ENCODE measurements around the gene FOSL2.

The FOSL2 gene

DNA sequence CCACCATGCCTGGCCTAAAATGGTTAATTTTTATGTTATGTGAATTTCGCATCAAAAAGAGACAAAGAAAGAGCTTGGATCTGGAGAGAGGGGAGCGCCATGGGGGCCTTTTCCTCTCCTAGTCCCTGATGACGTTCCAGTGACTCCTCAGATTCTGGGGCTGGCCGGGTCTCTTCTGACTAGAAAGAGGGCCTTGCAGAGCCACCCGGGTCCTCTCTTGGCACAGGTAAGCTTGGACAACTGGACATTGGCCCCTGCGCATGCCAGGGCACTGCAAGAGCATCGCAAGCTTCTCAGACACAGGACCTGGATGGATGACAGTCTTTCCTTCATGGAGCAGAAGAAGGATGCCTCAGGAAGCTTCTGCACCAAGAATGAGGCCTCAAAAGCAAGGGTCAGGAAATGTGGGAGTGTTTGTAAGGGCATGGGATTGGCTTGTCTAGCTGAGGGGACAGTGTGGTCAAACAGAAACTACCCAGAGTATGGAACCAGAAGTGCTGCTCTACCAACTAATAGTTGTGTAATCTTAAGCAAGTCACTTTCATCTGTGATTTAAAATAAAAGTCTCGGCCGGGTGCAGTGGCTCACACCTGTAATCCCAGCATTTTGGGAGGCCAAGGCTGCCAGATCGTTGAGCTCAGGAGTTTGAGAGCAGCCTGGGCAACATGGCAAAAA is 35.2 kb downstream of the FOSL2 start:
- in situ Hi-C loops (cut with HindIII; ENCODE audit: low sequenced_read_pairs): loop anchor here (5.0 kb wide), 2 partner anchors 49 to 66 kb away; no protein-coding TSS in a partner anchor

DNA sequence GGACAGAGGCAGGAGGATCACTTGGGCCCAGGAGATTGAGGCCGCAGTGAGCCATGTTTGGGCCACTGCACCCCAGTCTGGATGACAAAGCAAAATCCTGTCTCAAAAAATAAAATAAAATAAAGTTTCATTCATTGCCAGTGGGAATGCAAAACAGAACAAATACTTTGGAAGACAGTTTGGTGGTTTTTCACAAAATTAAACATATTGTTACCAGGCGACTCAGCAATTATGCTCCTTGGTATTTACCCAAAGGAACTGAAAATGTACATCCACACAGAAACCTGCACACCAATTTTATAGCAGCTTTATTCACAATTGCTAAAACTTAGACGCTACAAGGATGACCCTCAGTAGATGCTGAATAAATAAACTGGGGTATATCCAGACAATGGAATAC is 35.8 kb downstream of the FOSL2 start:
- in situ Hi-C loops (cut with HindIII; ENCODE audit: low sequenced_read_pairs): loop anchor here (5.0 kb wide), 2 partner anchors 49 to 66 kb away; no protein-coding TSS in a partner anchor

DNA sequence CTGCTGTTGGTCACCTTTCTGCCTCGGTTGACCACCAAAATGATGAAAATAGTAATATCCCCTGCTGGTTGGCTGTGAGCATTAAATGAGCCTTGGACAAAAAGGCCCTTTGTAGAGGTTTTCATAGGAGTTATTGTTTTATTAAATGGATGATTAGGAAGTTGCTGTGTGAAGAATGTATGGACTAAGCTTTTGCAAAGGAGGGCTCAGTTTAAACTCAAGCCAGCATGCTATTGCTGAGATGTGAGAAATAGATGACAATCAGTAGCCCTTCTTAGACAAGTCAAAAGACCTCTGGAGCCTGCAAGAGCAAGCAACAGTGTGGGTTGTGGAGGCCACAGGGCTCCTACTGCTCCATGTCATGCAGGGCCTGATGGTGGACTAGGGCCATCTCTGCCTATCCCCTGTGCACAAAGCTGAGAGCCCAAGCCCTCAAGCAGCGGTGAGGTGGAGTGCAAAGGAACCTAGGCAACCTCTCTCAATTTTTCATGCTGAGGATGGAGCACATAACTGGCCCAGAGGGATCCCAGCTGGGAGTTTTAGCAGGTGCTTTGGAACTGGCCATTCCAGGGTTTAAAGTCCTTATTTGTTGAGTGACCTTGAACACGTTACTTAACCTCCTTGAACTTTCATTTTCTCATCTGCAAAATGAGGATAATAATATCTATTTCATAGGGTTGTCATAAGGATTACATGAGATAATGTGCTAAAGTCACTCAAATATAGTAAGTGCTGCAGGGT is 37.1 kb downstream of the FOSL2 start:
- in situ Hi-C loops (cut with HindIII; ENCODE audit: low sequenced_read_pairs): loop anchor here (5.0 kb wide), 2 partner anchors 47 to 68 kb away; no protein-coding TSS in a partner anchor

DNA sequence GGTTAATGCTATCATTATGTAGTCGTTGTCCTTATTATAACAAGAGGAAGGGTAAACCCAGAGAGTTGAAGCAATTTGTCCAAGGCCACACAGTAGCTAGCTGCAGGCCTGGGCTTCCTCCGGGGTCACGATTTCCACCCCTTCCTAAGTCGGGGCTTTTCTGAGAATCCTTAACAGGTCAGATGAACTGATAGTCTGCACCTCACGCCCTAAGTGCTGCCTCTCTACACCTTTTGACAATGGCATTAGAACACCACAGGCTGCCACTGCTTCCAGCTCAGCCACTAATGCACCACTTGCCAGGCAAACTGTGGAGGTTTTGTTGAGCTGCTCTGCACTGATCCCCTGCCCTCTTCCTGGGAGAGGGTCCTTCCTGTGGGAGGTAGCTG is 37.7 kb downstream of the FOSL2 start:
- in situ Hi-C loops (cut with HindIII; ENCODE audit: low sequenced_read_pairs): no loop called here

- in situ Hi-C loops (cut with HindIII; ENCODE audit: low sequenced_read_pairs): no loop called here
Observed at GRCh38 chr2:28430788-28431418, 38.2 kb downstream of the FOSL2 start.

DNA sequence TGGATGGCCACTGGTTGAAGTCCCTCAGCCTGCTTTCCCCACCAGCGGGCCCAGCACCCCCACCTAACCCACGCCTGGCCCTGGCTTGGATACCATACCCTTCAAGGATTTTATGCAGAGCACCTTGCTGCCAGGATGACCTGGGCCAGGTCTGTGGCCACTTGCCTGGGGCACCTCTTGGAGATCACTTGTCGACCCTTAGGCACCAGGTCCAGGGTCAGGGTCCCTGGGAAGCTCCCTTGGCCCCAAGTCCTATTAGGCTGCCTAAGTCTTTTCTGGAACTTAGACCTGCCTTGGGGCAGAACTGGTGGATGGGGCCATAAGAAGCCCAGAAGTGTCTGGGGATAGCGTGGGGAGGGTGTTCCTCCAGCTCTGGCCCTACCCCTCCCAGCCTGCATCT is 39.1 kb downstream of the FOSL2 start:
- in situ Hi-C loops (cut with HindIII; ENCODE audit: low sequenced_read_pairs): no loop called here

GRCh38 chr2:28432362-28432761 is 39.7 kb downstream of the FOSL2 start:
- in situ Hi-C loops (cut with HindIII; ENCODE audit: low sequenced_read_pairs): no loop called here

DNA sequence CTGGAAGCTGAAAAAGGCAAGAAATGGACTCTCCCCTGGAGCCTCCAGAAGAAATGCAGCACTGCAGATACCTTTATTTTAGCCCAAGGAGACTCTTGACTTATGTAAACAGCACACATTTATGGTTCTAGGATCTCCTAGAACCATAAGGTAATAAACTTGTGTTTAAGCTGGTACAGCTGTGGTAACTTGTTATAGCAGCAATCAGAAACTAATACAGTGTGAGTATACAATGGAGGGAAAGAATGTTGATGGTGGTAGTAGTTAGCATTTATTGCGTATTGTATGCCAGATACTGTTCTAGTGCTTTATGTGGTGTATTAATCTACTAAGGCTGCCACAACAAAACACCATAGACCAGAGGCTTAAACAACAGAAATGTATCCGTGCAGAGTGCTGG is 40.6 kb downstream of the FOSL2 start:
- in situ Hi-C loops (cut with HindIII; ENCODE audit: low sequenced_read_pairs): no loop called here

DNA sequence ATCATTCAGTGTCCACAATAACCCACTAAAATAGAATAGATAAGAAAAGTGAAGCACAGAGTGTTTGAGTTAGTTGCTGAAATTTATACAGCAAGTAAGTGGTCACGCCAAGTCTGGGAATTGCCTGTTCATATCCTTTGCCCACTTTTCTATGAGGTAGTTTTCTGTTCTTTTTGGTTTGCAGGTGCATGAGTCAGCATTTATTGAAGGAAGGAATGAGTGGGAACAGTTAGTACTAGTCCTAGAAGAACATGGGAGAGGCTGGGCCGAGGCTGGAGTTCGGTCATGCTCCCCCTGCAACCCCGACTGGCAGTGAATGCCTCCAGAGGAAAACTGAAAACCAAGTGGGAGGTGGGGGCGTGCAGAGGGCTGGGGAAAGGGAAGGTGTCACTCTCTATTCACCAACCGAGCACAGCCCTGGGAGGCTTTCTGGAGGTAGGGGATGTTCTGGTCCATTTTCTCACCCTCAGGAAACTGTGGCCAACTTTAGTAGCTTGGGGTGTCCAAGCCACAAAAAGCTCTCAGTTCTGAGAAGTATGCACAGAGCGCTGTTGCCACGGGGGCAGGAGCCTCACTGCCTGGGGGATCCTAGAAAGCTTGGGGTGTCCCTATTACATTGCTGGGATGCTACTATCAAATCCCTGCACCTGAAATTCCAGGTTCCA is 41.4 kb downstream of the FOSL2 start:
- in situ Hi-C loops (cut with HindIII; ENCODE audit: low sequenced_read_pairs): no loop called here

DNA sequence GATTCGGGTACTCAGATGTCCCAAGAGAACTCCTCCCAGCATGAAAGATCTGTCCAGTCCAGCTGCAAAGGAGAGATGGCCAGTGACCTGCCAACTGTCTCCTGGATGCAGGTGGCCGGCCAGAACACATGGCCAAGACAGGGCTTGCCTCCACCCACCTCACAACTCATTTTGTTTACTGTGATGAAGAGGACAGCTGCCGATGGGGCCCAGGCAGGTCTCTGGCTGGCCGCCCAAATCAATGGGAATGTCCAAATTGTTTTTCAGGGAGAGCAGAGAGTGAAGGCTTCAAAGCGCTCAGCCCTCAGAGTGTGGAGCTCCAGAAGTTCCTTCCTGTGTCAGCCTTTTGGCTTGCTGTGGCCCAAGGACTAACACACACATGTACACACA is 41.9 kb downstream of the FOSL2 start:
- in situ Hi-C loops (cut with HindIII; ENCODE audit: low sequenced_read_pairs): no loop called here

DNA sequence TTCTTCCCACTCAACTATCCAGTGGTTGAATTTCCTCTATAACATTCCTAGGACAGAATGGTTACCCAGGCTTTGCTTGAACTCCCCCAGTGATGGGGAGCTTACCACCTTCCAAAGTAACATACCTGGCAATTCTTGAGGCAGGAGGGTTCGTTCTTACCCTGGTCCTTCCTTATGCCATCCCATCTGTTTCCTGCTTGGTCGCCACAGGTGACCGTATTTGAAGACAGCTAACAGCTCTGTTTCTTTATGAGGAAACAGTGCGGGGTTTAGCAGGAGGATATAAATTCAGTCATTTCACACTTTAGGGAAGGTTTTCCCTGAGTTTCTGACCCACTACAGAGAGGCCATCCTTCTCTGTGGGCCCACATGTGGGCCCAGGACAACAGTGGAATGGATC is 42.6 kb downstream of the FOSL2 start:
- in situ Hi-C loops (cut with HindIII; ENCODE audit: low sequenced_read_pairs): no loop called here

DNA sequence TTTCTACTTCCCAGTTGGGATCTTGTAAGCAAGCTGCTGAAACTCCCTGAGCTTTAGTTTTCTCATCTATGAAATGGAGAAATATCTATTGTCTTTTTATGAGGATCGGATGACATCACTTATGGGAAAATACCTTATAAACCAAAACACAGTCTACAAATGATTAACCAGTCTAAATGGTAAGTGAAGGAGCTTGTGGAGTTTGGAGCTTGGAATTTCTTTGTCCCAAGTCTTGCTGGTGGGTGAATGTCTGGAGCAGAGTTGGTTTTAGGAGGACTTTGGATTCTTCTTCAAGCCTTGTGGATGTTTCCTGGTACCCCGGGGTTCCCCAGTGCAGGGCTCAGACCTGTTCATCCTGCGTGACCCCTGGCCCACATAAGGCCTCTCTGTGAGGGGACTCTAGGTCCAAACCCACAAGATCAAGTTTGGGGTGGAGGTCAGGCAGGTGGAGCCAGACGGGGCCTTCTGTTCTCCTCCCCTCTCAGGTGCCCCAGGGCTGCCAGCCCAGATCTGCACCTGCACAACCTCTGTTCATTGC is 43.2 kb downstream of the FOSL2 start:
- in situ Hi-C loops (cut with HindIII; ENCODE audit: low sequenced_read_pairs): no loop called here

GRCh38 chr2:28436525-28437051 is 43.9 kb downstream of the FOSL2 start:
- in situ Hi-C loops (cut with HindIII; ENCODE audit: low sequenced_read_pairs): no loop called here

DNA sequence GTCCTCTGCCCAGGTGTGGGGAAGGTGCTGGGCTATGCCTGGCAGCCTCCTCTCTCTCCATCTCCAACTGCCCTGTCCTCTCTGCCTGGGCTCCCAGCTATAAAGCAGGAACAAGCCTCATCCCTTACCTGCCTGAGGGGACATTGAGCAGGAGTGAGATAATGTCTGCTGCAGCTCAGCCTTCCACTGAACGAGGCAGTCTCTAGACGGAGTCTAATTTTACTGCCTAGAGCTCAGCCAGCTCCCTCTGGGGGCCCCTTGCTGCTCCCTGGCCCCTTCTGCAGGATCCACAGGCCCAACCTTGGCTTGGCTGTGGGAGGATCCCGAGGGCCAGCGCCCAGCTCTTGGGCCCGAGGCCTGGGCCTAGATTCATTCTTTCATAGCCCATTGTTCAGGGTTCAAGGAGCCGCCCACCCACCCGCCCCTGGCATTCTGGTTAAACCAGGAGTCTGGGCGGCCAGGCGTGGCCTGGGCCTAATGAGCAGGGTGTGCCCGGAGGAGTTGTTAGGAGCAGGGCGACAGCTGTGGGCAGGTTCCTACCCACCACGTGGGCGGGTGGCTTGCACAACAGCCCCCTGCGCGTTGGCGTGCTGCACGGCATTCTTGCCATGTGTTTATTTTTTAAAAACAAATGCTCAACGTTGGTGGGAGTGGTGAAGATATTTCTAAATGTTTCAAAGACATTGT is 44.6 kb downstream of the FOSL2 start:
- in situ Hi-C loops (cut with HindIII; ENCODE audit: low sequenced_read_pairs): no loop called here

DNA sequence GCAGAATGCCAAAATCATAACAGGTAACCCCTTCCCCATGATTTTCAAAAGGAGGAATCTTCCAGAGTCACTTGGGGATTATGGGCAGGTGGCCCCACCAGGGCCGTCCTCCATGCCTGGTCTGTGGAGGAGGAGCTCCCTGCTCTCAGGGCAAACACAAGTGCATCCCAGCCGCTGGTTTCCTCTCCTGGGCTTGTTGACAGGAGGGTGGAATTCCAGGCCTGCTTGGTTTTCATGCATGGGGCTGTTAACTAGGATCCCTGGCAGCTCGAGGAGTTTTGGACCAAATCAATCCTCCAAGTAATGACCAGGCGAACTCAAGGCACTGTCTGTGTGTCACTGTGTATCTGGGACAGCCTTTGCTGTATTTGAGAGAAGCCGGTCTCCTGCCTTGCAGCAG is 45.3 kb downstream of the FOSL2 start:
- in situ Hi-C loops (cut with HindIII; ENCODE audit: low sequenced_read_pairs): no loop called here

DNA sequence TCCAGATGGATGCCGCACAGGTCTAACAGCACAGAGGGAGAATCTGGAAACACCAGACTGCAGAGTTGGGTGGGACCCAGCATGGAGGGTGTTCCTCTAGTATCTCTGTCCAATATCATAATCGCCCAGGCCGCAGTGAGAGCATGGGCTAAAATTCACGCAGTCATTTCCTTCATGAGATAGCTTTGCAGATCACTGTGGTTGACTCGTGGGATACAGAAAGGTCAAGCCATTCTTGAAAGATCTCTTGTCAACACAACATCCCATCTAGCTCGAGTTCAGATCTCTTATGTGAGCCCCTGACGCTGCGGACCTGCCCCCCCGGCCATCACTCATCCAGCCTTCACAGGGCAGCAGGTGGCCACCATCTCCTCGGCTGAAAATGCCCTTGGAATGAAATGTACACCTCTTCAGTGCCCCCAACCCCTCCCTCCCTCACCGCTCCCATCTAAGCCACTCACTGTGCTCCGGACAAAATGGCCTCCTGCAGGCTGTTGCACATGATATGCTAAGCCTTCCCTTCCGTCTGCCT is 45.9 kb downstream of the FOSL2 start:
- in situ Hi-C loops (cut with HindIII; ENCODE audit: low sequenced_read_pairs): no loop called here

DNA sequence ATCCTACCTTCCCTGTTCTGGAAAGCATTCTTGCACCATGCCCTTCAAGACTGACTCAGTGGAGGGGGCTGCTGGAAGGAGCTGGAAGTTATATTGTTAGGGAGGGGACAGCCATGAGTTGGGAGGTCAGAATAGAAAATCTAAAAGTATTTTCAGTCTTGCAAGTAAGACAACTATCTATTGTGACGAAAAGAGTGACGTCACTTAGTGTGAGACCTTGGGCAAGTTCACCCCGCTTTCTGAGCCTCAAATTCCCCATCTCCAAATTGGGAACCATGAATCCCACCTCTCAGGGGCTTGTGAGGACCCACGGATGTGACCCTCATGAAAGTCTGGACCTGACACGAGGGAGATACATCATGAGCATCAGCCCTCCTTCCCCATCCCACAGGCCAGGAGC is 46.5 kb downstream of the FOSL2 start:
- in situ Hi-C loops (cut with HindIII; ENCODE audit: low sequenced_read_pairs): no loop called here

DNA sequence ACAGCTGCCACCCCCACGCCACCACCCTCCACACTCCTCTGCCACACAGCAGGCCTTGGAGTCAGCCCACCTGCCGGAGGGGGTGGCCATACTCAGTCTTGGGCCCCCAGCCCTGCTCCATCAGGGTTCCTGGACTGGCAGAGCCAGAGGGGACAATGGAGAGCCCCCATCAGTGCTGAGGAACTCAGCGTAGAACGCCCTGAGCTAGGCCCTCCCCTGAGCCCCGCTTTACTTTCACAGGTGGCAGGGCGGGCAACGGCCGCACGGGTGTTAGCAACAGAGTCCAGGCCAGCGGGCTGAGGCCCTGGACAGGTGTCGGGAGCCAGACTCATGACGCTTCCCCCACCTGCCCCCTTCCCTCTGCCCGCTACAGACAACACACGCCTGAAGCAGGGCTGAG is 47.1 kb downstream of the FOSL2 start:
- in situ Hi-C loops (cut with HindIII; ENCODE audit: low sequenced_read_pairs): no loop called here

- in situ Hi-C loops (cut with HindIII; ENCODE audit: low sequenced_read_pairs): no loop called here
Observed at GRCh38 chr2:28442328-28442727, 49.7 kb downstream of the FOSL2 start.

GRCh38 chr2:28444956-28445355 is 52.3 kb downstream of the FOSL2 start:
- in situ Hi-C loops (cut with HindIII; ENCODE audit: low sequenced_read_pairs): no loop called here

All from endothelial cell of hepatic sinusoid (primary cell).